CD4-positive, alpha-beta memory T cell (primary cell): ENCODE results near the gene CYP19A1. TPM values are rescaled to one million over a fixed set of nuclear protein-coding genes. Genes with fewer than 3 reads are reported as not detected.

Experiments used
- CTCF ChIA-PET: fragments of 350-600 bp; sonication (Branson Sonifier 250); formaldehyde crosslinking; loops from one replicate; lab custom pipeline; 2021; ENCODE audit warnings: inconsistent platforms; ENCODE audit not compliant: partially characterized antibody; lab: Charles Lee
- POLR2A ChIA-PET: fragments of 350-600 bp; sonication (Branson Sonifier 250); formaldehyde crosslinking; loops from one replicate; lab custom pipeline; 2021; ENCODE audit not compliant: partially characterized antibody; lab: Charles Lee
- DNase-seq, 5 donors: peaks; one replicate each; pipeline versions ENCODE4 v3.0.0 to v3.0.0-alpha.2; 2020 to 2022; ENCODE audit warnings: mixed read lengths in 1 of 5
- H3K27ac ChIP-seq: one replicate; pipeline ENCODE4 v1.7.0; 2013; ENCODE audit warnings: low read depth, low read length
- H3K27me3 ChIP-seq: 2 replicates; pipeline ENCODE4 v1.7.0; 2013; ENCODE audit warnings: mild to moderate bottlenecking, low read length, moderate library complexity; ENCODE audit not compliant: insufficient read depth
- H3K36me3 ChIP-seq: 2 replicates; pipeline ENCODE4 v1.7.0; 2013; ENCODE audit warnings: mild to moderate bottlenecking, low read length, moderate library complexity; ENCODE audit not compliant: insufficient read depth
- H3K4me1 ChIP-seq: 2 replicates; pipeline ENCODE4 v1.7.0; 2013; ENCODE audit warnings: mild to moderate bottlenecking, low read length, moderate library complexity; ENCODE audit not compliant: insufficient read depth
- H3K4me3 ChIP-seq, 2 donors: one replicate each; pipeline ENCODE4 v1.7.0; 2013; ENCODE audit warnings: low read length in 2 of 2, mild to moderate bottlenecking in 1 of 2
- H3K9me3 ChIP-seq, 2 donors: one replicate each; pipeline ENCODE4 v1.7.0; 2013; ENCODE audit warnings: low read length in 2 of 2, control low read depth in 1 of 2; ENCODE audit not compliant: control insufficient read depth in 1 of 2
- H3K27ac Mint-ChIP-seq, 7 donors: one replicate each; pipeline ENCODE4 v1.8.0; 2020 to 2021; ENCODE audit warnings: mixed read lengths in 7 of 7, mild to moderate bottlenecking in 6 of 7, inconsistent platforms in 3 of 7, moderate library complexity in 3 of 7
- H3K27me3 Mint-ChIP-seq, 2 donors: one replicate each; pipeline ENCODE4 v1.8.0; 2020 to 2021; ENCODE audit warnings: mixed read lengths in 2 of 2
- H3K36me3 Mint-ChIP-seq, 2 donors: one replicate each; pipeline ENCODE4 v1.8.0; 2020 to 2021; ENCODE audit warnings: mixed read lengths in 2 of 2, inconsistent platforms in 1 of 2, mild to moderate bottlenecking in 1 of 2
- H3K4me1 Mint-ChIP-seq, 4 donors: one replicate each; pipeline ENCODE4 v1.8.0; 2020 to 2021; ENCODE audit warnings: mixed read lengths in 4 of 4, mild to moderate bottlenecking in 1 of 4
- H3K4me3 Mint-ChIP-seq, 8 donors: one replicate each; pipeline ENCODE4 v1.8.0; 2020 to 2021; ENCODE audit warnings: mixed read lengths in 8 of 8, mild to moderate bottlenecking in 7 of 8, moderate library complexity in 6 of 8, inconsistent platforms in 3 of 8
- H3K9me3 Mint-ChIP-seq, 8 donors: one replicate each; pipeline ENCODE4 v1.8.0; 2020 to 2021; ENCODE audit warnings: mixed read lengths in 8 of 8, mild to moderate bottlenecking in 5 of 8, inconsistent platforms in 3 of 8, moderate library complexity in 1 of 8
- intact Hi-C: fragments of 100-400 bp; cut with micrococcal nuclease; formaldehyde crosslinking; loops from one replicate; pipeline ENCODE4 v1.15.1; 2023
- polyA plus RNA-seq, 2 donors: library from polyadenylated mRNA; unstranded; fragments of 300-500 nt; fragmentation: Illumina TruSeq; gene quantifications; one replicate each; pipeline ENCODE4 v1.2.3, GENCODE V29; 2021
- total RNA-seq, 2 experiments: library from RNA; stranded (reverse); gene quantifications; one replicate each; pipeline ENCODE4 v1.2.3, GENCODE V29; 2021

CYP19A1 gene
- total and polyA plus RNA-seq, 4 experiments from 2014 or later: not detected

- Histone ChIP-seq H3K27me3 (no peaks in the 10 kb centered on the region), H3K36me3 (no peaks in the 10 kb centered on the region), H3K9me3 (no peaks in the 10 kb centered on the region), H3K4me3 (no peak overlapping the region), H3K4me1 (no peaks in the 10 kb centered on the region), H3K27ac (no peak overlapping the region)
- H3K9me3 Mint-ChIP-seq: peaks cover 0 to 2% (median 0%) of the 10 kb centered on the region in 8 donors
- H3K4me3 Mint-ChIP-seq: no peak overlapping the region
- H3K27me3 Mint-ChIP-seq: peaks cover 7 to 10% of the 10 kb centered on the region in 2 donors
- no peaks in the 10 kb centered on the region for H3K4me1 Mint-ChIP-seq
- no peak for DNase-seq
- CTCF ChIA-PET: no interaction called here
- POLR2A ChIA-PET: no interaction called here
- H3K36me3 Mint-ChIP-seq: no peaks in the 10 kb centered on the region
- intact Hi-C loops: no loop called here
- no peak overlapping the region for H3K27ac Mint-ChIP-seq
These were observed 3.3 kb downstream of the CYP19A1 start for GRCh38 chr15:51335087-51335486.

GRCh38 chr15:51334011-51334451, 4.4 kb downstream of the CYP19A1 start:
- Histone ChIP-seq H3K27me3 (no peaks in the 10 kb centered on the region), H3K4me1 (no peaks in the 10 kb centered on the region), H3K9me3 (no peaks in the 10 kb centered on the region), H3K4me3 (no peak overlapping the region), H3K27ac (no peak overlapping the region), H3K36me3 (no peaks in the 10 kb centered on the region)
- H3K27me3 Mint-ChIP-seq: peaks cover 6% of the 10 kb centered on the region in 2 donors
- H3K4me1 Mint-ChIP-seq: no peaks in the 10 kb centered on the region
- no peak overlapping the region for H3K4me3 Mint-ChIP-seq
- no peak for DNase-seq
- CTCF ChIA-PET: no interaction called here
- no peaks in the 10 kb centered on the region for H3K36me3 Mint-ChIP-seq
- POLR2A ChIA-PET: no interaction called here
- peaks cover 0 to 2% (median 0%) of the 10 kb centered on the region in 8 donors for H3K9me3 Mint-ChIP-seq
- H3K27ac Mint-ChIP-seq: no peak overlapping the region
- intact Hi-C loops: no loop called here

GRCh38 chr15:51333571-51333970, 4.8 kb downstream of the CYP19A1 start:
- H3K27ac ChIP-seq: no peak overlapping the region

GRCh38 chr15:51332206-51333147, 5.9 kb downstream of the CYP19A1 start:
- Mint-ChIP-seq H3K4me3 (no peak overlapping the region), H3K4me1 (no peaks in the 10 kb centered on the region), H3K27ac (no peak overlapping the region), H3K27me3 (peaks cover 6% of the 10 kb centered on the region in 2 donors), H3K36me3 (no peaks in the 10 kb centered on the region), H3K9me3 (peaks cover 0 to 2% (median 0%) of the 10 kb centered on the region in 8 donors)
- ChIA-PET CTCF (no interaction called here), POLR2A (no interaction called here)
- no peaks in the 10 kb centered on the region for H3K4me1 ChIP-seq
- no peak for DNase-seq
- no peak overlapping the region for H3K4me3 ChIP-seq
- no peaks in the 10 kb centered on the region for H3K36me3 ChIP-seq
- intact Hi-C loops: no loop called here
- H3K27me3 ChIP-seq: no peaks in the 10 kb centered on the region
- H3K9me3 ChIP-seq: no peaks in the 10 kb centered on the region
- no peak overlapping the region for H3K27ac ChIP-seq

More at GRCh38 chr15:51333571-51333970, 4.8 kb downstream of the CYP19A1 start:
- Mint-ChIP-seq H3K27me3 (peaks cover 6% of the 10 kb centered on the region in 2 donors), H3K4me3 (no peak overlapping the region), H3K4me1 (no peaks in the 10 kb centered on the region), H3K27ac (no peak overlapping the region), H3K36me3 (no peaks in the 10 kb centered on the region), H3K9me3 (peaks cover 0 to 2% (median 0%) of the 10 kb centered on the region in 8 donors)
- Histone ChIP-seq H3K36me3 (no peaks in the 10 kb centered on the region), H3K27me3 (no peaks in the 10 kb centered on the region), H3K4me1 (no peaks in the 10 kb centered on the region), H3K9me3 (no peaks in the 10 kb centered on the region), H3K4me3 (no peak overlapping the region)
- POLR2A ChIA-PET: no interaction called here
- no peak for DNase-seq
- intact Hi-C loops: no loop called here
- CTCF ChIA-PET: no interaction called here

DNA sequence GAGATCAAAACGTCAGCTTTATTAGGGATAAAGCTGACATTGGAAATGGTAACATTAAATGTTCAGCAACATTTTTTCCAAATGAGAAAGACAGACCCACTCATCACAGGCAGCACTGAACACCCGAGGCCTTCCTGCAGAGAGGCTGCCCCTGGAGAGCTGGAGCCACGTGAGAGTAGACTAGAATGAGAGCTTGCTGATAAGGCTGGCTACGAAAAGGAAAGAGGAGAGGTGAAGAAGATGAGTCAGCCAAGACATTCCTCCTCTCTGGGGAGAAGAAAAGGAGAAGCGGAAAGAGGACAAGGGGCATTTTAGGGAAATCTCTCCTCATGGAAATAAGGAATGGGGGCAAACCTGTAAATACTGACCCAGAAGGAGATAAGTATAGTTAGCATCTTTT, 7.3 kb downstream of the CYP19A1 start:
- intact Hi-C loops: no loop called here
- Mint-ChIP-seq H3K27me3 (peaks cover 5% of the 10 kb centered on the region in 2 donors), H3K27ac (no peak overlapping the region), H3K4me1 (no peaks in the 10 kb centered on the region), H3K4me3 (no peak overlapping the region), H3K36me3 (no peaks in the 10 kb centered on the region), H3K9me3 (peaks cover 0 to 2% (median 0%) of the 10 kb centered on the region in 8 donors)
- Histone ChIP-seq H3K36me3 (no peaks in the 10 kb centered on the region), H3K9me3 (no peaks in the 10 kb centered on the region), H3K27ac (no peak overlapping the region), H3K4me1 (no peaks in the 10 kb centered on the region), H3K27me3 (no peaks in the 10 kb centered on the region), H3K4me3 (no peak overlapping the region)
- DNase-seq: no peak
- ChIA-PET POLR2A (no interaction called here), CTCF (interaction anchor here (0.6 kb wide), 1 partner anchor 846 kb away, joined by 3 read pairs; no protein-coding TSS in a partner anchor)

GRCh38 chr15:51328926-51329325, 9.5 kb downstream of the CYP19A1 start:
- H3K27me3 ChIP-seq: no peaks in the 10 kb centered on the region
- intact Hi-C loops: no loop called here
- CTCF ChIA-PET: no interaction called here
- H3K9me3 ChIP-seq: no peaks in the 10 kb centered on the region
- DNase-seq: no peak
- peaks cover 0 to 2% (median 0%) of the 10 kb centered on the region in 8 donors for H3K9me3 Mint-ChIP-seq
- no peaks in the 10 kb centered on the region for H3K4me1 ChIP-seq
- H3K36me3 ChIP-seq: no peaks in the 10 kb centered on the region
- no peak overlapping the region for H3K4me3 ChIP-seq
- no peaks in the 10 kb centered on the region for H3K4me1 Mint-ChIP-seq
- H3K36me3 Mint-ChIP-seq: no peaks in the 10 kb centered on the region
- POLR2A ChIA-PET: no interaction called here
- H3K27ac ChIP-seq: no peak overlapping the region
- no peaks in the 10 kb centered on the region for H3K27me3 Mint-ChIP-seq
- H3K27ac Mint-ChIP-seq: no peak overlapping the region
- H3K4me3 Mint-ChIP-seq: no peak overlapping the region

DNA sequence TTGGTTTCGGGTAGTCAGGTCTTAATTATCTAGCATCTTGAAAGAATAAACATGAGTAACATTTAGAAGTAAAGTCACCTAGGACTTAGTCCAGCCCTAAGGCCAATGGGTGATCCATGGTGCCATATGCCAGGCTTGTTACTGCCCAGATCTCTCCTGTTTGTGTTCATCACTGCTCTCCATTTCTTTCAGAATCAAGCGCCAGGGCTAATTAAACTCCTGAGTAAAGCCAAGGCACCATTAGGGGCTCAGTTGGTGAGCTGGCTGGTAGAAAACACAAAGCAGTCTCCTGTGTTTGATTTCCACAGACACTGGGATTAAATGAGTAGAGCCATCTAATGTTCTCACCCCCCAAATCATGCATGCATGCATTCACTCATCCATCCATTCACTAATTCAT, 11.3 kb downstream of the CYP19A1 start:
- POLR2A ChIA-PET: no interaction called here
- Histone ChIP-seq H3K27ac (no peak overlapping the region), H3K36me3 (no peaks in the 10 kb centered on the region), H3K27me3 (no peaks in the 10 kb centered on the region), H3K4me1 (no peaks in the 10 kb centered on the region), H3K4me3 (no peak overlapping the region), H3K9me3 (no peaks in the 10 kb centered on the region)
- Mint-ChIP-seq H3K27me3 (no peaks in the 10 kb centered on the region), H3K4me3 (no peak overlapping the region), H3K27ac (no peak overlapping the region), H3K4me1 (no peaks in the 10 kb centered on the region), H3K9me3 (peaks cover 0 to 2% (median 0%) of the 10 kb centered on the region in 8 donors), H3K36me3 (no peaks in the 10 kb centered on the region)
- intact Hi-C loops: no loop called here
- CTCF ChIA-PET: no interaction called here
- no peak for DNase-seq
